K562 (cell line): Measurements from ENCODE around the gene NRM. TPM values are rescaled to one million over a fixed set of nuclear protein-coding genes. Genes with fewer than 3 reads are reported as not detected.

Source experiments
- ATAC-seq: fragments of 200-7000 bp; cut with Tn5 transposase; 3 replicates; pipeline ENCODE4 v1.9.1; 2020; ENCODE audit warnings: moderate library complexity
- BruUV-seq: library from RNA; stranded (reverse); fragments of 400-500 nt; replicated peaks from 2 replicates; lab custom pipeline; 2021; lab: Mats Ljungman, UMichigan
- CTCF ChIA-PET: fragments of 300-600 bp; formaldehyde crosslinking; extraction: SDS; loops from one replicate; lab custom pipeline; 2021; ENCODE audit warnings: low intra/inter-chr PET ratio; lab: Yijun Ruan, JAX
- POLR2A ChIA-PET: fragments of 300-600, 350-650 bp; sonication (Branson Sonifier 250); formaldehyde crosslinking; extraction: SDS; loops from one replicate; lab custom pipeline; 2021; ENCODE audit warnings: antibody characterized with exemption, inconsistent platforms; lab: Yijun Ruan, JAX
- DNase-seq, 4 experiments: peaks; one replicate each; pipeline versions ENCODE4 v3.0.0 to v3.0.0-alpha.2; 2011 to 2018; ENCODE audit warnings: low spot score in 3 of 4, mixed read lengths in 3 of 4; ENCODE audit errors: extremely low read depth in 1 of 4
- FAIRE-seq: peaks from 2 replicates; lab custom pipeline; 2011; peaks lifted over from hg19 to GRCh38; lab: Jason Lieb, UNC
- H2AFZ ChIP-seq: 2 replicates; pipeline ENCODE4 v1.6.0; 2011; ENCODE audit warnings: low read depth, low read length, control low read depth, inconsistent platforms
- H3K27ac ChIP-seq: fragments of 200-600 bp; 3 replicates; pipeline ENCODE4 v1.8.0; 2011; ENCODE audit warnings: low read depth, mild to moderate bottlenecking, control low read depth, inconsistent platforms, low read length, moderate library complexity, mixed read lengths; ENCODE audit errors: extremely low read depth
- H3K27me3 ChIP-seq, 2 experiments: fragments of 300-600 bp in 1 of 2; 2 replicates in 1 of 2; 3 replicates in 1 of 2; pipeline versions ENCODE4 v1.6.0 to v1.8.0; 2011; ENCODE audit warnings: inconsistent platforms in 2 of 2, low read length in 2 of 2, mild to moderate bottlenecking in 1 of 2, mixed read lengths in 1 of 2, moderate library complexity in 1 of 2; ENCODE audit not compliant: control insufficient read depth in 2 of 2, insufficient read depth in 2 of 2
- H3K36me3 ChIP-seq: fragments of 300-600 bp; 3 replicates; pipeline ENCODE4 v1.8.0; 2011; ENCODE audit warnings: mild to moderate bottlenecking, low read length, inconsistent platforms; ENCODE audit not compliant: control insufficient read depth, insufficient read depth
- H3K4me1 ChIP-seq, 2 experiments: fragments of 200-600 bp in 1 of 2; replicated peaks in 1 of 2; 2 replicates in 1 of 2; 3 replicates in 1 of 2; pipeline versions ENCODE4 v1.5.1 to v1.8.0; 2011; ENCODE audit warnings: inconsistent platforms in 2 of 2, low read length in 2 of 2, mild to moderate bottlenecking in 1 of 2, mixed read lengths in 1 of 2, moderate library complexity in 1 of 2; ENCODE audit not compliant: control insufficient read depth in 2 of 2, insufficient read depth in 2 of 2
- H3K4me2 ChIP-seq: 2 replicates; pipeline ENCODE4 v1.6.1; 2011; ENCODE audit warnings: low read length, control low read depth, inconsistent platforms, mixed read lengths; ENCODE audit not compliant: insufficient read depth
- H3K4me3 ChIP-seq: fragments of 200-600 bp; sonication (generic), shearing (Covaris generic); 2 replicates; pipeline ENCODE4 v1.5.1; 2016; ENCODE audit warnings: control low read depth, inconsistent platforms
- H3K79me2 ChIP-seq: fragments of 200-600 bp; 3 replicates; pipeline ENCODE4 v1.8.0; 2011; ENCODE audit warnings: low read length, inconsistent platforms; ENCODE audit not compliant: control insufficient read depth, insufficient read depth
- H3K9ac ChIP-seq, 2 experiments: 2 replicates each; pipeline versions ENCODE4 v1.6.0 to v1.6.1; 2011; ENCODE audit warnings: low read depth in 2 of 2, low read length in 2 of 2, control low read depth in 1 of 2, inconsistent platforms in 1 of 2, mild to moderate bottlenecking in 1 of 2, mixed read lengths in 1 of 2; ENCODE audit not compliant: insufficient read depth in 1 of 2
- H3K9me1 ChIP-seq: one replicate; pipeline ENCODE4 v1.6.0; 2011; ENCODE audit warnings: inconsistent platforms, mild to moderate bottlenecking, low read length, moderate library complexity; ENCODE audit not compliant: control insufficient read depth, insufficient read depth
- H3K9me3 ChIP-seq: replicated peaks from 2 replicates; pipeline ENCODE4 v1.5.1; 2011; ENCODE audit warnings: low read depth, low read length, inconsistent platforms; ENCODE audit not compliant: control insufficient read depth, insufficient read depth
- H4K20me1 ChIP-seq: replicated peaks from 2 replicates; pipeline ENCODE4 v1.6.1; 2011; ENCODE audit warnings: low read length, inconsistent platforms, mixed read lengths; ENCODE audit not compliant: control insufficient read depth, insufficient read depth
- BMI1 ChIP-seq: fragments of 150-350 bp; IDR thresholded peaks from 2 replicates; pipeline ENCODE4 v1.6.1; 2014; ENCODE audit warnings: low read length
- CAMTA2 ChIP-seq: fragments of 250-450 bp; sonication (Bioruptor Pico); conservative IDR thresholded peaks from 2 replicates; pipeline ENCODE4 v1.5.1; 2022
- DACH1 ChIP-seq: fragments of 450-650 bp; IDR thresholded peaks from 2 replicates; pipeline ENCODE4 v1.6.1; 2018; ENCODE audit not compliant: partially characterized antibody
- FOXP1 ChIP-seq: sonication (generic); formaldehyde crosslinking; IDR thresholded peaks from 2 replicates; pipeline ENCODE4 v1.8.0; 2022; ENCODE audit warnings: mild to moderate bottlenecking, missing genetic modification reagents
- FUS ChIP-seq: fragments of 200-400 bp; formaldehyde crosslinking; optimal IDR thresholded peaks from 2 replicates; pipeline ENCODE3; 2017; ENCODE audit warnings: low read depth, low read length
- HDAC1 ChIP-seq, 2 experiments: fragments of 450-650 bp; IDR thresholded peaks; 2 replicates each; pipeline ENCODE4 v1.6.1; 2016 to 2017; ENCODE audit warnings: inconsistent platforms in 1 of 2, mild to moderate bottlenecking in 1 of 2, moderate library complexity in 1 of 2
- KDM4B ChIP-seq, 2 experiments: fragments of 450-650 bp in 1 of 2; sonication (generic) in 1 of 2; IDR thresholded peaks; 2 replicates each; pipeline ENCODE4 v1.6.1; 2016 to 2017; ENCODE audit warnings: borderline replicate concordance in 2 of 2, antibody characterized with exemption in 1 of 2, low read depth in 1 of 2, mild to moderate bottlenecking in 1 of 2
- MEIS2 ChIP-seq: fragments of 450-650 bp; IDR thresholded peaks from 2 replicates; pipeline ENCODE4 v1.6.1; 2014; ENCODE audit warnings: mild to moderate bottlenecking; ENCODE audit not compliant: partially characterized antibody
- PML ChIP-seq: IDR thresholded peaks from 2 replicates; pipeline ENCODE4 v1.6.1; 2012; ENCODE audit warnings: low read length, inconsistent platforms
- PTTG1 ChIP-seq: fragments of 450-650 bp; IDR thresholded peaks from 2 replicates; pipeline ENCODE4 v1.6.1; 2016; ENCODE audit warnings: low read depth, mild to moderate bottlenecking, missing genetic modification characterization, missing compliant biosample characterization
- SMAD2 ChIP-seq: fragments of 150-350 bp; IDR thresholded peaks from 2 replicates; pipeline ENCODE4 v1.6.1; 2014; ENCODE audit warnings: low read depth, mild to moderate bottlenecking, low read length
- SP2 ChIP-seq: IDR thresholded peaks from 2 replicates; pipeline ENCODE4 v1.6.1; 2011; ENCODE audit warnings: mild to moderate bottlenecking, low read depth, low read length, moderate library complexity; ENCODE audit not compliant: poor library complexity, severe bottlenecking; ENCODE audit errors: extremely low read depth
- SRSF7 ChIP-seq: fragments of 200-400 bp; formaldehyde crosslinking; optimal IDR thresholded peaks from 2 replicates; pipeline ENCODE3; 2017; ENCODE audit warnings: mild to moderate bottlenecking, low read depth, low read length
- TBP ChIP-seq: optimal IDR thresholded peaks from 2 replicates; pipeline ENCODE3; 2011; ENCODE audit warnings: low read depth, low read length, improper control_type of control experiment
- YY1 ChIP-seq, 3 experiments: IDR thresholded peaks; 2 replicates each; pipeline ENCODE4 v1.6.1; 2011; ENCODE audit warnings: low read length in 2 of 3, mild to moderate bottlenecking in 2 of 3, moderate library complexity in 2 of 3, borderline replicate concordance in 1 of 3, control low read depth in 1 of 3, low read depth in 1 of 3; ENCODE audit not compliant: insufficient read depth in 3 of 3, insufficient replicate concordance in 2 of 3, control insufficient read depth in 1 of 3, insufficient read length in 1 of 3; ENCODE audit errors: extremely low read depth in 1 of 3
- ZBTB11 ChIP-seq, 3 experiments: fragments of 200-800 bp in 1 of 3; fragments of 250-450 bp in 1 of 3; fragments of 450-650 bp in 1 of 3; sonication (Bioruptor Pico) in 1 of 3; sonication (Bioruptor generic) in 1 of 3; formaldehyde crosslinking in 1 of 3; IDR thresholded peaks; 2 replicates each; pipeline versions ENCODE4 v1.6.1 to v1.8.0; 2016 to 2022; ENCODE audit warnings: mild to moderate bottlenecking in 2 of 3, missing genetic modification characterization in 2 of 3, missing compliant biosample characterization in 1 of 3, moderate library complexity in 1 of 3
- ZNF23 ChIP-seq: fragments of 250-450 bp; sonication (Bioruptor Pico); IDR thresholded peaks from 2 replicates; pipeline ENCODE4 v1.4.0; 2020; ENCODE audit warnings: mild to moderate bottlenecking
- WGBS: fragments of 100-300 bp; shearing (Covaris generic); methylation state at CpG from one replicate; pipeline ENCODE4 v1.1.6; 2016; ENCODE audit warnings: low coverage, mixed read lengths; ENCODE audit not compliant: insufficient coverage; ENCODE audit errors: missing lambda C conversion rate; 5-methylcytosine and 5-hydroxymethylcytosine counted together
- in situ Hi-C: fragments of 300-500 bp; cut with MboI; formaldehyde crosslinking; loops from 4 replicates; pipeline ENCODE4 v1.15.0; 2018; ENCODE audit warnings: inconsistent platforms, mixed read lengths
- intact Hi-C: fragments of 100-400 bp; cut with micrococcal nuclease; formaldehyde crosslinking; loops from 2 replicates; pipeline ENCODE4 v1.14.2; 2022
- polyA plus RNA-seq, 8 experiments: library from polyadenylated mRNA; depleted of rRNA in 4 of 8; stranded (reverse) in 5 of 8; unstranded in 3 of 8; fragments of >200 nt; fragmentation: Nextera tagmentation in 2 of 8; fragmentation: Illumina TruSeq in 1 of 8; extraction: Ambion mirVana in 2 of 8; extraction: Trizol in 1 of 8; gene quantifications; 2 replicates each; pipeline versions ENCODE4 v1.2.1 to v1.2.3, GENCODE V29; 2011 to 2014; ENCODE audit warnings: inconsistent platforms in 1 of 8, missing spikeins in 1 of 8
- total RNA-seq, 7 experiments: library from RNA; depleted of rRNA in 6 of 7; stranded (reverse); fragments of >200 nt in 6 of 7; fragmentation: Illumina TruSeq in 2 of 7; extraction: Trizol in 2 of 7; gene quantifications; 2 replicates each; pipeline versions ENCODE4 v1.2.1 to v1.2.3, GENCODE V29; 2011 to 2021; ENCODE audit warnings: low replicate concordance in 1 of 7

NRM gene
- total and polyA plus RNA-seq, 9 of the 15 experiments (the other 6 are each of a cell fraction or from before 2014, with no cell fraction given), result 9.7 to 58.2 (median 18.1) TPM

GRCh38 chr6:30647242-30648116 lies 43.3 kb downstream of the NRM start:
- H3K4me3 ChIP-seq, result peak overlapping the region; percentile 68
- ChIA-PET CTCF (interaction anchor here (0.6 kb wide), 1 partner anchor 115 kb away, joined by 5 read pairs; no protein-coding TSS in a partner anchor), POLR2A (interaction anchor here (0.6 to 3.9 kb wide), 12 partner anchors 10 to 44 kb away, joined by 3 to 46 read pairs (median 5); partner anchors contain the start of gene MRPS18B)
- peak overlapping the region; percentile 83 for H3K27ac ChIP-seq
- H4K20me1 ChIP-seq, result no peaks in the 10 kb centered on the region
- BruUV-seq, result TSS peak; percentile 70
- no peaks in the 10 kb centered on the region for H3K9me3 ChIP-seq
- peaks cover 36% of the 10 kb centered on the region for H3K36me3 ChIP-seq
- peak overlapping the region; percentile 90 for H2AFZ ChIP-seq
- peaks cover 15 to 29% of the 10 kb centered on the region in 2 experiments for H3K4me1 ChIP-seq
- peak; percentile 86 to 97 (median 92) for DNase-seq
- H3K79me2 ChIP-seq, result peaks cover 44% of the 10 kb centered on the region
- H3K9me1 ChIP-seq, result no peaks in the 10 kb centered on the region
- intact Hi-C loops, result loop anchor here (2.0 kb wide), 1 partner anchor 31 kb away; the partner anchor contains the start of genes MRPS18B and PPP1R10
- in situ Hi-C loops, result no loop called here
- peak overlapping the region; percentile 97 for H3K4me2 ChIP-seq
- 1% methylated on average over 71 of the region's 78 CpGs for WGBS
- H3K9ac ChIP-seq, result peak overlapping the region; percentile 75 to 99
- ATAC-seq, result peak; percentile 89
- no peaks in the 10 kb centered on the region for H3K27me3 ChIP-seq
- peak; percentile 62 for FAIRE-seq
- TF ChIP-seq SP2, result peak; percentile 31
- TF ChIP-seq HDAC1 (IDR thresholded peaks at IDR 0.05), result peak in 1 of 2 experiments; percentile 92; a peak in 2 of 4 replicates
- no peak for TF ChIP-seq PTTG1 (tag)
- TF ChIP-seq DACH1, result no peak
- TF ChIP-seq ZNF23 (CRISPR knock-in tag), result no peak
- TF ChIP-seq SRSF7, result peak; percentile 22
- 0 out of 2 replicates have a peak, but pooled peaks have one; percentile 24 for TF ChIP-seq PML
- TF ChIP-seq ZBTB11 (CRISPR knock-in tag; IDR thresholded peaks at IDR 0.05), result peak in 2 of 3 experiments; percentile 4 to 47; a peak in 1 of 6 replicates
- peak; percentile 94 for TF ChIP-seq FUS
- peak; percentile 33 to 87 (median 77) for TF ChIP-seq YY1 (IDR thresholded peaks at IDR 0.05; ENCODE audit: borderline replicate concordance in 1 of 3, control insufficient read depth in 1 of 3, extremely low read depth in 1 of 3, insufficient read depth in 3 of 3, insufficient read length in 1 of 3, insufficient replicate concordance in 2 of 3, low read depth in 1 of 3, low read length in 2 of 3)
- peak in 1 of 2 experiments; percentile 42; a peak in 1 of 4 replicates for TF ChIP-seq KDM4B (IDR thresholded peaks at IDR 0.05; ENCODE audit: borderline replicate concordance in 2 of 2, low read depth in 1 of 2)
- TF ChIP-seq TBP, result peak; percentile 60
- peak; percentile 38; the same call in 1 of the 2 replicates for TF ChIP-seq CAMTA2 (CRISPR knock-in tag)
- peak; percentile 21 for TF ChIP-seq FOXP1 (CRISPR knock-in tag)
- TF ChIP-seq MEIS2, result peak; percentile 41
- TF ChIP-seq SMAD2, result no peak
- no peak for TF ChIP-seq BMI1
